Stimulated activated CD8-positive, alpha-beta memory T cell treated with anti-CD3 and anti-CD28 coated beads, Interleukin-7, amount 100 ng/mL, for 24 hours (primary cell): Measurements from ENCODE around the gene METTL16.

ENCODE experiments used
- DNase-seq: peaks from one replicate; pipeline ENCODE4 v3.0.0-alpha.2; 2020; ENCODE audit warnings: low read depth

METTL16 gene

GRCh38 chr17:2414446-2415064 lies 97.1 kb downstream of the METTL16 start:
- no peak for DNase-seq

- no peak for DNase-seq
These were observed 99.1 kb downstream of the METTL16 start for GRCh38 chr17:2412561-2413021.

GRCh38 chr17:2410951-2411350 lies 100.7 kb downstream of the METTL16 start:
- no peak for DNase-seq

- no peak for DNase-seq
These were observed 104.5 kb downstream of the METTL16 start for GRCh38 chr17:2406903-2407790.

- no peak for DNase-seq
These were observed 105.3 kb downstream of the METTL16 start for GRCh38 chr17:2406271-2406902.

- no peak for DNase-seq
These were observed 106.3 kb downstream of the METTL16 start for GRCh38 chr17:2405247-2405926.

GRCh38 chr17:2403044-2403443 lies 108.6 kb downstream of the METTL16 start:
- no peak for DNase-seq

GRCh38 chr17:2402544-2402943 lies 109.1 kb downstream of the METTL16 start:
- no peak for DNase-seq

- peak; percentile 99 for DNase-seq
These were observed 110.1 kb downstream of the METTL16 start for GRCh38 chr17:2401426-2402221.

- DNase-seq, result peak; percentile 81
These were observed 110.7 kb downstream of the METTL16 start, which contains the start of gene MNT for GRCh38 chr17:2400877-2401425. Gene MNT (minus strand): TSS chr17:2401060. CDS start chr17:2400712, 348 bp downstream.

GRCh38 chr17:2400474-2400866 lies 111.2 kb downstream of the METTL16 start:
- no peak for DNase-seq

- peak; percentile 72 for DNase-seq
These were observed 111.9 kb downstream of the METTL16 start for GRCh38 chr17:2399572-2400473.

GRCh38 chr17:2398655-2399571 lies 112.8 kb downstream of the METTL16 start:
- DNase-seq, result no peak

- DNase-seq, result no peak
These were observed 113.5 kb downstream of the METTL16 start for GRCh38 chr17:2398182-2398581.

- DNase-seq, result no peak
These were observed 114.2 kb downstream of the METTL16 start for GRCh38 chr17:2397247-2398171.

GRCh38 chr17:2396568-2397246 lies 115.0 kb downstream of the METTL16 start:
- DNase-seq, result no peak

GRCh38 chr17:2396192-2396567 lies 115.5 kb downstream of the METTL16 start:
- DNase-seq, result no peak
